Mammary epithelial cell (primary cell): ENCODE results near the gene BCL2L14.

Experiments used
- EZH2 ChIP-seq: IDR thresholded peaks from 2 replicates; pipeline ENCODE4 v1.6.1; 2012; ENCODE audit warnings: low read length, inconsistent platforms, borderline replicate concordance
- TF ChIP-seq, protein P1 (sequence below), 2 donors: IDR thresholded peaks in 1 of 2; conservative IDR thresholded peaks in 1 of 2; 2 replicates each; pipeline ENCODE4 v1.5.1; 2011 to 2012; ENCODE audit warnings: inconsistent platforms in 2 of 2, low read length in 2 of 2, mild to moderate bottlenecking in 2 of 2, control low read depth in 1 of 2, low read depth in 1 of 2; ENCODE audit not compliant: insufficient read depth in 1 of 2; ENCODE audit errors: extremely low read depth in 1 of 2

DNA sequence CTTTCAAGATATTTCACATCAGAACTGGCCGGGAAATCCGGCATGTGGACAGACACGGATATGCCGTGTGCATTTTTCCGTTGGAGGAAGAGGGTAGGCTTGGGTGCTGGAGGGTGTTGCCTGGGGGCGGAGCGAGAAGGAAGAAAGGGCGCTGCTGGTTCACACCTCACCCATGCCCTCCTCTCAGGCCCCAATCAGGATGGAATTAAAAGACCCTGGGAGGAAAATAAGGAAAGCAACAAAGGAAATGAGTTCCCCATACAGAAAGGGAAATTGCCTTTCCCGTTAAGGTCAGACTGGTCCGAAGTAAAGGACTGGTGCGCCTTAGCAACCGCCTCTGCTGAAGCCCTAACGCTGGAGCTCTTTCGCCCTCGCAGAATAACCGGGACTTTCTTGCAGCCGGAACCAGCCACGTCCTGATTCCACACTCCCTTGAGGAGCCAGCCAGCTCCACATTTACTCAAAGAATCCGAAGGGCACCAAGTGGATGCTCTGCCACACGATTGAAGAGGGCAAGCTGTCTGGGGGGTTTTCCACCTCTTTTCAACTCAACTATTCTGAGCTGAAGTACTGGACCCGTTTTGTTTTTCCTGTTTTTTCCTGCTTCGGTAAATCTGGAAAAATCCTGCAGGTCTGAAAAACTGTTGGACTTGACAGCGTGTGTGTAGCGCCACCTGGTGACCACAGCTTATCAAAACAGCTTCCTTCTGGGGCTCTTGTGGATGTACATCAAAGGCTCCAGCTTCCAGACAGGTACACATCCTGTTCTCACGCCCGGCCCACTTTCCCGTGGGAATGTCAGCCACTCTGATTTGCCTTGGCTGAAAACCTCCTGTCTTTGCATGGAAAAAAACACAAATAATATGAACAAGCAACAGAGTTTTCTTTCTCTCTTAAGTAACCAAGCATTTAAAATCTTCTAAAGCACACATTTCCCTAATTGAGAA is 37.6 kb upstream of the BCL2L14 start:
- TF ChIP-seq, protein P1, sequence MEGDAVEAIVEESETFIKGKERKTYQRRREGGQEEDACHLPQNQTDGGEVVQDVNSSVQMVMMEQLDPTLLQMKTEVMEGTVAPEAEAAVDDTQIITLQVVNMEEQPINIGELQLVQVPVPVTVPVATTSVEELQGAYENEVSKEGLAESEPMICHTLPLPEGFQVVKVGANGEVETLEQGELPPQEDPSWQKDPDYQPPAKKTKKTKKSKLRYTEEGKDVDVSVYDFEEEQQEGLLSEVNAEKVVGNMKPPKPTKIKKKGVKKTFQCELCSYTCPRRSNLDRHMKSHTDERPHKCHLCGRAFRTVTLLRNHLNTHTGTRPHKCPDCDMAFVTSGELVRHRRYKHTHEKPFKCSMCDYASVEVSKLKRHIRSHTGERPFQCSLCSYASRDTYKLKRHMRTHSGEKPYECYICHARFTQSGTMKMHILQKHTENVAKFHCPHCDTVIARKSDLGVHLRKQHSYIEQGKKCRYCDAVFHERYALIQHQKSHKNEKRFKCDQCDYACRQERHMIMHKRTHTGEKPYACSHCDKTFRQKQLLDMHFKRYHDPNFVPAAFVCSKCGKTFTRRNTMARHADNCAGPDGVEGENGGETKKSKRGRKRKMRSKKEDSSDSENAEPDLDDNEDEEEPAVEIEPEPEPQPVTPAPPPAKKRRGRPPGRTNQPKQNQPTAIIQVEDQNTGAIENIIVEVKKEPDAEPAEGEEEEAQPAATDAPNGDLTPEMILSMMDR (conservative IDR thresholded peaks at IDR 0.05 in 1 of 2, IDR thresholded peaks at IDR 0.05 in 1 of 2; ENCODE audit: extremely low read depth in 1 of 2, insufficient read depth in 1 of 2, low read depth in 1 of 2, low read length in 2 of 2): peak; percentile 79 to 90
- no peak for TF ChIP-seq EZH2
